ENCODE results near the gene POLN.

POLN gene

DNA sequence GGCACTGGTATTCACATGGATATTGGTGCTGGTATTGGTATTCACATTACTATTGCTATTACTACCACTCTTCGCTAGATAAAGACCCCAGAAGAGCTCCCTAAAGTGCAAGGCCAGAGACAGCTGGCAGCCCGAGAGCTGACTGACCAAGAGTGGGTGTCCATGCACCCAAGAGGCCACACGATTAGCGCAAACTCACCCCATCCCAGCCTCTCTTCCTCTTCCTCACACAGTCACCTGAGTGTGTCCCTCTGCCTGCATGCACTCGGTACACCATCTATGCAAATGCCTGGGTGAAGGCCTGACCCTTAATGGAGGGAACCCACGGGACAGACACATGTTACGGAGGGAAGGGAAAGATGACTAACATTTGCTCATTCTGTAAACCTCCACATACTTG lies 86.7 kb downstream of the POLN start:
- no peak for DNase-seq

- no peak for DNase-seq
These were observed 87.6 kb downstream of the POLN start for GRCh38 chr4:2154215-2154740.

GRCh38 chr4:2151544-2151943 lies 90.4 kb downstream of the POLN start:
- no peak for DNase-seq

GRCh38 chr4:2150076-2150475 lies 91.8 kb downstream of the POLN start:
- no peak for DNase-seq

GRCh38 chr4:2142630-2143427 lies 99.1 kb downstream of the POLN start:
- no peak for DNase-seq

DNA sequence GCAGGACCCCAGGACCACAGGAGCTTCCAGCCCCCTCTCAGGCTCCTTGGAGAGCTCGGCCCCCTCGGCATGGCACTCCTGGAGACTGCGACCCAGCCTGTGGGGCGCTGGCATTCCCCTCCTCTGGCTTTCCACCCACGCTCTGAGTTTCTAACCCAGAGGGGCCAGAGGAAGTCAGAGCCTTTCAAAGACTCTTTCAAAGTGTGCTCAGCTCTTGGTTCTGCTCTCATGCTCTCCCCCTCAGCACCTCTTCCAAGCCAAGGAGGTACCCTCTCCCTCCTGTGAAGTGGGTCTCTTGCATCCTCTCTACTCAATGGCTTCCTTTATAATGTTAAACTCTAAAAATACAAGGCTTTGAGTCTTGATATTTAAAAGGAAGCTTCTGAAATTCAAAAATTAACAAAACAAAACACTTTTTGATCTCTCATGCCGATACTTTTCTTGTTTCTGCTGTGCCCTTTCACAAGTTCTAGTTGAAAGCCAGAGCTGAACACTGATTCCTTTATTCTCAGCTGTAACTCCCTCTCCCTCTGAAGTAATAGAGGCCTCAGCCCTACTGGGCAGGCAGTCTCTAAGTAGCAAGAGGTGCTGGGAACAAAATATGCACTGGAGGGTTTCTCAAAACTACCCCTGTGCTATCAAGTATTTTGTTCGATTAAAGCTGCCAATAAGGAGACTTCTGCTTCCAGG lies 100.0 kb downstream of the POLN start:
- DNase-seq = no peak

DNA sequence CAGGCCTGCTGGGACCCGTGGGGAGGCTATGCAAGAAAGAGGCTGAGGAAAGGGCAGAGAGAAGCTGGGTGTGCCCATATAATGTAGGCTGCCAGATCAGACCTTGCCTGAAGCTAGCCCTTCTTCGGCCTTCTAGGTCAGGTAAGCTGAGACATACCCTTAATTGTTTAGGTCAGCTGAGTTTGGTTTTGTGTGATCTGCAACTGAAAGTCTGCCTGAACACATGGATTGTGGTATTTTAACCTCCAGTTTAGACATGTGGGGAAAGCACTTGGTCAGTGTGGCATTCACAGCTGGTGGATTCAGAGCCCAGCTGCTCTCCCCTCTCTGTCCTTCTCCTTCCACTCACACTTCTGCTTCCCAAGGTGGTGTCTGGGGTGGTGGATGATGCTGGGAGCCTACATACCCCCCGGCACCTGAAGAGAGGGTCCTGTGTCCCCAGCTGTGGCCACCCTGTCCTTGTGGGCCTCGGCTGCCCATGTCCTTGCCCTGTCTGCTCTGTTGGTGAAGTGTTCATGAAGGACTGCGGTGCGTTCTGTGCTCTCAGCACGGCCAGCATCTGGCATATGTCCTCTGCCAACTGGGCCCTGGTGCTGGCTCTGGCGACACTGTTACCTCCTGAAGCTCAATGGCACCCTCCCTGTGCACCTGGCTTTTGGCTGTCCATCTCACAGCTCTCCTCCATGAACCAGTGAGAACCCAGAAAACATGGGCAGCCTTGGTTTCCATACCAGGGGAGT lies 100.7 kb downstream of the POLN start:
- DNase-seq = no peak

DNA sequence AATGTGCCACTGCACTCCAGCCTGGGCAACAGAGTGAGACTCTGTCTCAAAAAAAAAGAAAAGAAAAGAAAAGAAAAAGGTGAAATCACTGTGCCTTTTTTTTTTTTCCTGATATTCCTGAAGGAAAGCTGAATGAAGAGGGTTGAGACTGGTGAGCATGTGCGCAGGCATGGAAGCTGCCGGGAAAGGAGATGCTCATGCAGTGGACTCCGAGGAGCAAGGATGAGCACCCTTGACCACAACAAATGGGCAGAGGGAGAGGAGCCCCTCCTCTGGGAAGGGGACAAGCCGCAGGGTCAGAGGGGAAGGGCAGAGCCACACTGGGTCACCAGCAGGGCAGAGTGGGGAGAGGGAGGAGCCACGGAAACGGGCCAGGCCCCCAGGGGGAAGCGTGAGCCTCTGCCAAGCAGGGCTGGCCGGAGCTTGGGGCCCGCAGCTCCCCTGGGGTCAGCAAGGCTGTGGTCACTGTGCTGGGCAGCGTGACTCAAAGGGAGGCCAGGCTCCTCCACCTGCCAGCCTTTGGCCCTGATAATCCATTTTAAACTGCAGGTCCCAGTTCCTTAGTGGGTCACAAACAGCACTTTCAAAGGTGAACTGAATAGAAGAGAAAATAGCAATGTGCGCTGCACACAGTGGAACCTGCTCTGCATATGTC lies 102.9 kb downstream of the POLN start:
- no peak for DNase-seq

DNA sequence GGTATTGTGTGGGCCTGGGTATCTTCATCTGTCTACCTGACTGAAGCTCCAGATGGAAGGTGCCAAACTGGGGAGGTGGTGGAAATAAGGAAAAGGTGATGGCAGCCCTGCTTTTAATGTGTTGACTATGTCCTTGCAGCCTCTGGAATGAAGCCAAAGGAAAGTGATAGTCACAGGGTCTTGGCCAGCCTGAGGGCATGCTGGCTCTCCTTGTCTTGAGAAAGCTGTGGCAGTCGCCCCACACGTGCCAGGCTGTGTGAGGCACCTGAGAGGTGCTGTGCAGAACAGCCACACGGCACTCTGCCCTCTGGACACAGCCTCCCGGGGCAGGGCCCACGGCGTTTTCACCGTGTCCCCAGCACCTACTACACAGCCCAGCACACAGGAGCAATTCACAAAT lies 105.2 kb downstream of the POLN start:
- no peak for DNase-seq

- peak; percentile 46 for DNase-seq
These were observed 106.8 kb downstream of the POLN start for GRCh38 chr4:2135083-2135482.

GRCh38 chr4:2132438-2132837 lies 109.5 kb downstream of the POLN start:
- peak; percentile 60 for DNase-seq

GRCh38 chr4:2127609-2128332 lies 114.2 kb downstream of the POLN start:
- no peak for DNase-seq

DNA sequence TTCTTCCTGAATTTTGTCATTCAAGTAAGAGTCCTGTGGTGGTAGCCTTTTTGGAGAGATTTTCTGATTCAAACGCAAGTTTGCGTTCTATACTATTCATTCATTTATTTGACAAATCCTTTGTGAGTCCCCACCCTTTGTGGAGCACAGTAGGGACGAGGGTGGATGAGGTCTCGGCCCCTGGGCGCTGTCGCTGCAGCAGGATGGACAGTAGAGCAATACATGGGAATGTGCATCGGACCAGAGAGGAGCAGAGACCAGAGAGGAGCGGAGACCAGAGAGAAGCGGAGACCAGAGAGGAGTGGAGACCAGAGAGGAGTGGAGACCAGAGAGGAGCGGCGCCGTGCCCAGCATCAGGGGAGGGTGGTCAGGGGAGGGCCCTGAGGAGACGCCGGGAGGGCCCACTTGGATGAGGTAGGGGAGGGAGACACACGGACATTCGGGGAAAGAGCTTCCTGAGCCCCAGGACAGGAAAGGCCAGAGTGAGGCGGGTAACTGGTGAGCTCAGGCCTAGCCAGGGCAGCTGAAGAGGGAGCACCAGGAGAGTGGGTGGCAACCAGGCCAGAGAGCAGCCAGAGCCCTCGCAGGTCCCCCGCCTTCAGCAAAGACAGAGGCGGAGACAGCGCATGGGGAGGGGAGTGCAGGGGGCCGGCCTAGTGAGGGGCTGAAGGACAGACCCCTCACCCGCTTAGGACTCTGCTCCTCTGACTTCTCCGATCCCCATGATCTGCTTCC lies 115.4 kb downstream of the POLN start:
- DNase-seq = peak; percentile 96

GRCh38 chr4:2125831-2126230 lies 116.1 kb downstream of the POLN start:
- peak; percentile 80 for DNase-seq

DNA sequence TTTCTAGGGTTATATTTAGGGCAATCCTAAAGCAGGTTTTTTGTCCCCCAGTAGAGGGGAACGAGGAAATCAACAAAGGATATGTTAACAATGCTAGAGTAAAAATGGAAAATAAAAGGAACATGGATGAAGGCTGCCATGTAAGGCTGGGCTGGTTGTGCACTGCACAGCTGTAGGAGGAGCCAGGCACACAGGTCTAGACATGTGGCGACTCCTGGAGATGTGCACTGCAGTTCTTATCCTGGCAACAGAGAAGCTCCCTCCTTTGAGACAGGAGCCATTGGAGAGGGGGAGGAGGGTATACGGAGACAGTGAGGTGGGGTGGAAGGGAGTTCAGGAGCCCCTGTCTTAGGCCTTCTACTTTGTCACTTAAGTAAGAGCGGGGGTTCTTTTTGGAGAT lies 116.9 kb downstream of the POLN start:
- peak; percentile 42 for DNase-seq

- no peak for DNase-seq
These were observed 125.1 kb downstream of the POLN start for GRCh38 chr4:2116687-2117400.

DNA sequence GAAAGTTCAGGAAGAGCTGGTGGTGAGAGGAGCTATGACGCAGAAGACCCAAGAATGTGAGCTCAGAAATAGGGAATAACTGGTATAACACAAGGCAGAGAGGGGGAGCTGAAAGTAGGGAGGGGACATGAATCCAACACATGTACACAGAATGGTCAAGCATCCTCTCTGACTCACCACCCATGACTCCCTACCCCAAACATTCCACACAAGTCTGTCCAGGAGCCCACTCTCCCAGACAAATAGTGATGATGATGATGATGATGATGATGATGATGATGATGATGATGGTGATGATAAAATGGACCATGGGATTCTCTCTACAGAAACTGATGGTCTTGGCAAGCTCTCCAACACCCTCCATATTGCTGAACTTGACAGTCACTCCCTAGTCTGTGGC lies 136.4 kb downstream of the POLN start:
- DNase-seq = no peak

GRCh38 chr4:2104556-2105345 lies 137.2 kb downstream of the POLN start:
- DNase-seq = no peak

GRCh38 chr4:2103843-2104547 lies 137.9 kb downstream of the POLN start:
- DNase-seq = no peak
